Activated CD8-positive, alpha-beta memory T cell treated with anti-CD3 and anti-CD28 coated beads, Interleukin-2, amount 50 U/mL, for 48 hours (primary cell): ENCODE results near the gene UST.
"Not testable (repeated sequence)": the region's sequence is repeated elsewhere in the genome, so short reads cannot be mapped to it uniquely, and the experiment has no call there.

ENCODE experiments used
- DNase-seq: peaks from one replicate; pipeline ENCODE4 v3.0.0-alpha.2; 2020

Gene UST

GRCh38 chr6:148907573-148907972 lies 160.7 kb downstream of the UST start:
- no peak for DNase-seq

DNA sequence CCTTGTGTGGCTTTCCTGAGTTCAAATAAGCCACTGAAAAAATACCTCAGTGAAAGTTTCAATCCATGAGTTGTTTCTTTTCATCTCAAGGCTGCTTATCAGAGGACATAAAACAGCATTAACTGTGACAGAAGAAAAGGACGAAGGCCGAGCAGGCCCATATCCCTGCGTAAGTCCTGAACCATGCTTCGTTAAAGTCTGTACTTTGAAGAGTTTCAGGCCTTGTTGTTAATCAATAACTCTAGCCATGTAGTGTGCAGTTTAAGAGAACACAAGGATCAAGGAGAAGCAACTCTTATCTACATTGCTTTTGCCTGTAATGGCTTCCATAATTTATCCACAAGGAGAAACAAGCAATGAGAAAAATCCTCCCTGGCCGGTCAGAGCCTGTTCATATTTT lies 165.4 kb downstream of the UST start:
- no peak for DNase-seq

DNA sequence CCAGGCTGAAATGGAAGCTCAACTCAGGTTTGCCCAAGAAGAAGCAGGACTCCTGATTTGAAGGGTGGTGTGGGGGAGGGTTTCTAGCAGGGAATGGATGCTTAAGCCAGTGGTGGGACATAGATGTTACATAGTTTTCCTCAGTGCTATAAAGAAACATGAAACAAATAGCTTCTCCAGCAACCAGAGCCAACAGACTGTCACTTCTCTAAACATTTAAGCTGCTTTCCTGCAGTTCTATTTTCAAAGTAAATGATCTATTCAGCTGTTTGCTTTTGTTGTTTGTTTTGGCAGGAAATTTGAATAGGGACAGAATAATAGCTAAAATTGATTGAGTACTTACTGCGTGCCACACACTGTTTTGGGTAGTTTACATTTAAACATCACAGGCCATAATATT lies 169.0 kb downstream of the UST start:
- DNase-seq: no peak

GRCh38 chr6:148916485-148916884 lies 169.7 kb downstream of the UST start:
- DNase-seq: not testable (repeated sequence)

- no peak for DNase-seq
Observed at GRCh38 chr6:148924226-148925012, 177.6 kb downstream of the UST start.

DNA sequence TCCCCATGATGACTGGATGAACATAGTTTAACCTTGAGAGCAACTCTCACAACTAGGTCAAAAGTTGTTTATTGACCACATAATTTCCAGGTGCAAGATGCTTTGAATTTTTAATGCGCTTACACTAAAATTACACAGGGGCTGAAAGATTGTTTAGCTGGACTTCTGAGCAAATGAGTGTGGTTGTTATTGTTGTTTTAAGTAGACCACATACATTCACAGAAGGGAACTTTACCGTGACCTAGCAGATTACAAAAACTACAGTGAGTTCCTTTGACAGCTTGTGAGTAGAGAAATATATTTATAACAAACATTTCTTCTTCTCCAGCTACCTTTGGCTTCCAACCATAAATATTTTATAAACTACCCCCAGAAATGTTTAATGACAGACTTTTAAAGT lies 178.9 kb downstream of the UST start:
- no peak for DNase-seq

DNA sequence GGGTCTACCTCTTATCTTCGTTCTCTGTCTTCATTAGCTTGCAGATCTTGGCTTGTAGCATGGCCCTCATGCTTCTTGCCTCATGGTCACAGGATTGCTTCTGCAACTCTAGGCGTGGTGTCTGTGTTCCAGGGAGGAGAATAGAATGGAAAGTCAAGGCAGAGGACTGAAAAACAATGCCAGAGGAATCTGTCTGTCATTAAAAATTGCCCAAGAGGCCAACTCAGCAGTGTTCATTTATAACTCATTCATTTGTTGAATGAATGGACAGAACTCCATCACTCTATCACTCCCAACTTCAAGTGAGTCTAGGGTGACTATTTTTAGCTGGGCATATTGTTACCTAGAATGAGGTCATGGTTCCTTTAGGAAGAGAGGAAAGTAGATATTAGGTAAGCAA lies 179.6 kb downstream of the UST start:
- DNase-seq: no peak

GRCh38 chr6:148927586-148927985 lies 180.8 kb downstream of the UST start:
- DNase-seq: no peak

DNA sequence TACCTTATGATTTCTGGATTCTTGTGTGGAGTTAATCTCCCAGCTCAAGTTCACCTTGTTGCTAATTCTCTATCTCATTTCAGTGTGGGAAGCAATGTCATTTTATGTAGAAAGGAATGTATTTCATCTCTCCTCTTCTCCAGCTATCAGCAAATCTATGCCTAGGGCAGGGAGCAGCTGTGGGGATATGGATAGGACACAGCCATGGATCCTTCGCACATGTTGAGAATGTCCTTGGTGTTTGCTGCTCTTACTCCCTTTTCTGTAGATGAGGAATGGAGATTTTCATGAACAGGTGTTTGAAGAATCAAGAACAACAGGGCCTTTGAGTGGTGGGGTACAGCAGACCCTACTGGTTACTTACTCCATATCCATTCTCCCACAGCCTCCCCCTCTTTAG lies 182.0 kb downstream of the UST start:
- DNase-seq: no peak

DNA sequence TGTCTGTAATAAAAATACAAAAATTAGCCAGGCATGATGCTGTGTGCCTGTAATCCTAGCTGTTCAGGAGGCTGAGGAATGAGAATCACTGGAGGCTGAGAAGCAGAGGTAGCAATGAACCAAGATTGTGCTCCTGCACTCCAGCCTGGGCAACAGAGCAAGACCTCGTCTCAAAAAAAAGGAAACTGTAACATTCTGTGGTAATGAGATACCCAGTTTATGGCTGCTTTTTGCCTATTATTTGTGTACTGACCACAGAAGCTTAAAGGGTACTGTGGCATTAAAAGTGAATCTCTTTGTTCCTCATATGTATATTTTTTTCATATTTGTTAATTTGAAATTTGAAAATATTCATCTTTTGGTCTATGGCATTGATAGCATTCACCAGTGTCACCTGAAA lies 185.4 kb downstream of the UST start:
- DNase-seq: no peak

- DNase-seq: no peak
Observed at GRCh38 chr6:148932731-148933130, 185.9 kb downstream of the UST start.

DNA sequence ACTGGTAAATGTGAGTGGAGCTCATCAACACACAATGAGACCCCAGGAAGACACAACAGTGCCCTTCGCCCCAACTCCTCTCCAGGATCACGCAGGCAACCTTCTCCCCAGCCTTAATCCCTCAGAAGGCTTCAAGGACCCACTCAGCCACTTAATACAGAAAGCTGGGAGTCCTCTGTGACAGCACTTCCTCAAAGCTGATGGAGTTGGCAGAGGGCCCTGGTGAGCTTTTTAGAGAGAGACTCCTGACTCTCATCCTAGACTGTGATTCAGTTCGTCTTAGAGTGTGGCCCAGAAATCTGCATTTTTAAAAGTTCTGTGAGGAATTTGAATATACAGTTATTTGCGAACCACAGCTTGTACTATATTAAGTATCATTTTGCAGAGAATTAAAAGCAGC lies 187.7 kb downstream of the UST start:
- no peak for DNase-seq

- DNase-seq: no peak
Observed at GRCh38 chr6:148934961-148935360, 188.1 kb downstream of the UST start.

DNA sequence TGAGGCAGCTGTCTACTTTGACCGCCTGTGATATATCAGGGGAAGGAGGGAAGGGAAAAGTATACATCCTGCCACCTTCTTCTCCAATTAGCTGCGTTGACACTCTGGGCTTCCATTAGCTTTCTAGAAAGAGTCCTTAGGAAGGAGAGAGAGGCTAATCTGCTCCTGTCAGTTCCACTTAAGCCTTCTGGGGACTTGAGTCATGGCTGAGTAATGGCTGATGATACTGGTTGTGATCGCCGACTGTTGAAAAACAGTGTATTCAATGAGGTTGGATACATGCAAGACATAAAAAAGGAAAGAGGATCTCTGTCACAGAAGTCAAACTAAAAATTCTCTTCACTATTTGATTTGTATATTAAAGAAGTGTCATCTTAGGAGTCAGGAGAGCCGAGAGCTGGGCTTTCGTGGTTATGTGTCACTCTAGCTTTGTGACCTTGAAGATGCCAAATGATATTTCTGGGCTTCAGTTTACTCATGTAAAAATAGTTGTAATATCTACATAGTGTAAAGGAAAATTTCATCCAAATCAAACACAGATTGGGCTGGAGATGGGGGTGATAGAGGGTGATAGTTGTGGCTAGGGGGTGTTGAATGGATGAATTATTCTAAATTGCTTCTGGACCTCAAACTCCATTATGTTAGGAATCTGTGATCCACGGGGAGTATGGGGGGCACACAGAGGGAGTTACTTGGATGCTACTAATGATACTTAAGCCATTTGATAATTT lies 189.0 kb downstream of the UST start:
- DNase-seq: no peak

GRCh38 chr6:148943451-148943850 lies 196.6 kb downstream of the UST start:
- no peak for DNase-seq

GRCh38 chr6:148944608-148945007 lies 197.8 kb downstream of the UST start:
- no peak for DNase-seq

DNA sequence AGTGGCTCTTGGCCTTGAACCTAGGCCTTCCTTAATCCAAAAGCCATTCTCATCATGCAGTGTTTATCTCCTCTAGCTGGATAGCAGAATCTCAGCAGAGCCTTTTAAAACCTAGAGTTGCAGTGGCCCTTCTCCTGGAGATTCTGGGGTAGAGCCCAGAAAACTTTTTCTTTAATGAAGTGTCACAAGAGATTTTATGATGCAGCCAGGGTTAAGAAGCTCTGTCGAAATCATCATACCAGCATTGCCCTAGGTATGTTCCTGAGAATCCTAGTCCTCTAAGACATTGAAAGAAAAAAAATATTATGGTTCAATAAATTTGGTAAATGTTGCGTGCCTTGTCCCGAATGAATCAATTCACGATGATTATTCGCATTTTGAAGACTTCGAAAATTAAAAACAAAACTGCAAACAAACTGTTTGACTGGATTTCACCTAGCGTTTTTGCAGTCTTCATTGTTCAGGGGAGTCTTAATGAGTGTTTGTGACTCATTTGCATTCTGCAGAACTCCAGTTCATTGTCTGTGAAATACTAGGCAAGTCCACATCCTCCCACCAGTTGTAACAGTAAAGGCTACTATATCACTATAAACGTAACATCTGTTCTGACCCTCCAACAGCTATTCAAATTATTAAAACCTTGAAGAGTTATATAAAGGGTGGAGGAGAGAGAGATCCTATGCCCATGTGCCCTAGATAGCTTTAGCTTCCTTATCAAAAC lies 198.6 kb downstream of the UST start:
- DNase-seq: no peak

- DNase-seq: peak; percentile 89
Observed at GRCh38 chr6:148947621-148948444, 201.0 kb downstream of the UST start.

GRCh38 chr6:148951662-148952061 lies 204.8 kb downstream of the UST start:
- no peak for DNase-seq

DNA sequence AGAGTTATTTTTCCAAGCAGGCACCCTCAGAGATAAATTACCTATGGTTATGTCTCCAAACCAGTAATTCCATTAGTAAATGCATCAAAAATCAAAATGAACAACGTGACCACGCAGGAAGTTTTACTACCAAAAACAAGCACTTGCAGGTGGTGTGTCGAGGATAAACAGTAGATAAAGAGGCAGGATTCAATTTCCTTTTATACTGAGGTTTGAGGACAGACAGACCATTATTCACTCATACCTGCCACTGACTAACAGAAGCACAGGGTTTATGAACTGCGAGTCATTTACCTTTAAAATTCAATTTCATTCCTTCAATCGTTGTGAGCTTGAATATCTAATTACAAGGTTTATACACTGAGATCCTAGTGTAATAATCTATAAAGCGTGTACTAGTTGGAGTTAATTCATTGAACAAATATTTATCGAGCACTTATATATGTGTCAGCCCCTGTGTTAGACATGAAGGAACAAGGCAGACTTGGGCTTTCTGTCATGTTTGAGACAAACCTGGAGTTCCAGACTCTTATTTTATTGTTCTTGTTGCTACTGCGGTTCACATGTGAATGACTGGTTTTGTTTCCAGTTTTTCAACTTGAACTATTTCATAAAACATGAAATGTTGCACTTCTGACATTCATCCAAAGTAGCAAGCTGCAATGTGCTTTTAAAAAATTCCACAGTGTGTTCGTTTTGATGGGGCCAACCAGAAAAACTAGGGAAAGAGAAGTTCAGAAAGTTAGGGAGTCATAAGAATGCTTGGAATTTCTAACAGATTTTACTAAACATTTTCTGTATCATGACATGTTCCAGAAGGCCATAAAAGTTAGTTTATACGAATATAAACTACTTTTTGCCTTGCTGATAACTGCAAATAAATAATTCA lies 205.6 kb downstream of the UST start:
- no peak for DNase-seq

DNA sequence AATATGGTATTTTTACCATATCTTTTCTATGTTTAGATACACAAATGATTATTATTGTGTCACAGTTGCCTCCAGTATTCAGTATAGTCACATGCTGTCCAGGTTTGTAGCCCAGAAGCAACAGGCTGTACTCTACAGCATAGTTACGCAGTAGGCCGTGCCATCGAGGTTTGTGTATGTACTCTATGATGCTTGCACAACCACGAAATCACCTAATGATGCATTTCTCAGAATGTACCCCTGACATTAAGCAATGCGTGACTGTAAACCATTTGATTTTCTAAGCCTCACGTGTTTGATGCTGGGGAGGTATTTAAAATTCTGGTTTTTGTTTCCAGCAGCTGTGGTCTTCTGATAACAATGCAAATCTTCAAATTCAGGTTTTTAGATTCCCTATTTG lies 207.6 kb downstream of the UST start:
- DNase-seq: no peak

- no peak for DNase-seq
Observed at GRCh38 chr6:148954934-148955333, 208.1 kb downstream of the UST start.
